HL-60 (cell line): Measurements from ENCODE around the gene SPRY2.

ENCODE experiments used
- DNase-seq, 2 experiments: peaks; one replicate each; pipeline ENCODE4 v3.0.0-alpha.2; 2010 to 2020; ENCODE audit warnings: low read depth in 1 of 2, low spot score in 1 of 2
- H3K27ac ChIP-seq: fragments of 250-450 bp; sonication (Bioruptor Pico); replicated peaks from 2 replicates; pipeline ENCODE4 v1.5.1; 2020; ENCODE audit warnings: mild to moderate bottlenecking, moderate library complexity
- H3K27me3 ChIP-seq: fragments of 250-450 bp; sonication (Bioruptor Pico); 2 replicates; pipeline ENCODE4 v1.5.1; 2021; ENCODE audit warnings: mild to moderate bottlenecking, moderate library complexity; ENCODE audit not compliant: insufficient read depth, poor library complexity, severe bottlenecking
- H3K4me3 ChIP-seq: replicated peaks from 2 replicates; pipeline ENCODE4 v1.5.1; 2011; ENCODE audit warnings: mild to moderate bottlenecking, control low read depth, low read length; ENCODE audit not compliant: insufficient read depth
- GABPA ChIP-seq: IDR thresholded peaks from 2 replicates; pipeline ENCODE4 v1.6.1; 2012; ENCODE audit warnings: low read depth
- POLR2AphosphoS5 ChIP-seq: IDR thresholded peaks from 2 replicates; pipeline ENCODE4 v1.6.1; 2012; ENCODE audit warnings: low read depth
- SPI1 ChIP-seq: IDR thresholded peaks from 2 replicates; pipeline ENCODE4 v1.6.1; 2012; ENCODE audit warnings: low read depth, mild to moderate bottlenecking, borderline replicate concordance
- TF ChIP-seq, protein P1 (sequence below): IDR thresholded peaks from one replicate; pipeline ENCODE4 v1.5.1; 2011; ENCODE audit warnings: low read length, control low read depth, inconsistent platforms; ENCODE audit not compliant: insufficient read depth
- TF ChIP-seq, protein P2 (sequence below): IDR thresholded peaks from 2 replicates; pipeline ENCODE4 v1.6.1; 2012; ENCODE audit warnings: low read depth; ENCODE audit not compliant: insufficient replicate concordance

Gene SPRY2

DNA sequence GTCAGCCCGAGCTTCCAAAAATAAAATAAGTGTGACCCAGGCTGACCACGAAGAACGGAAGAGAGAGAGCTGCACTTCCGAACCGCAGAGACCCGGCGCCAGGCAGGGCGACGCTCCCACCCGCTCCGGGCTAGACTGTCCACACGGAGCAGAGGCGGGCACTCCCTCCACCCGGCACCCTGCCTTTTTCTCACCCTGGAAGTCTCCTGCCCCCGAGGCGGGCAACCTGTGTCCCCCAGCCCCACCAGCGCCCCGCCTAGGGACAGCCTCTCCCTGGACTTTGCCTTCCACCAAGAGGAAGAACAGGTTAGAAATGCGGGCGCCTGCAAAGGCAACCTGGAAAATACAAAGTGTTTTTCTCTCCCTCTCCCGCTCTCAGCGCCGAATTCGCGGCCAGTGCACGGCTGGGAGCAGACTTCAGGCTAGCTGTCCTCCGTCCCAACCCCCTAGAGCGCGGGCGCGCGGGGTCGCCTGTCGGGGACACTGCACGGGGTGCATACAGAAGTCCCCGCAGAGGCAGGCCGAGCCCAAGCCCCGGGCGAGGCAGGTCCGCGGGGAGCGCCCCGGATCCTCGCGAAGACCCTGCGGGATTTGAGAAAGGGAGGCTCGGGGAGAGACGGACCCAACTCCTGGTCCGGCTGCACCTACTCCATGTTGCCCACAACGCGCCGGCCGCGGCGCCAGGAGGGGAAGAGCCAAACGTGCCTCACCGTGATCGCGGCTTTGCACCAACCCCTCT, 845 bp downstream of the SPRY2 start:
- peak overlapping the region; percentile 88 for H3K4me3 ChIP-seq
- peak in 1 of 2 experiments; percentile 55 for DNase-seq

DNA sequence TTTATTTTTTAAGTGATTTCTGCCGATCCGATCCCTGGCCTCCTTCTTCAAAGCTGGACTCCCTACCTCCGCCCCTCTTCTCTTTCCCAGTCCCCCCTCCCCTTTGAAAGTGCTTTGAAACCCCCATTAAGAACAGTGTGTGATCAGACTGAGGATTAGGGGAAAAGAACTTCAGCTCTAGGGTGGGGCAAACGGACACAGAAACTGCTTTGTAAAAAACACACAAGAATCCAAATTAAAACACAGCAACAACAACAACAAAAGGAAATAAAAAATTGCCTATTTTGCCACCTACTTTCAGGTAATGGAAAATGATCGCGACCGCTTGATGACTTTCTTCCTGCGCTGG, 1.4 kb downstream of the SPRY2 start:
- peak overlapping the region; percentile 88 for H3K4me3 ChIP-seq
- no peak for DNase-seq
- no peaks in the 10 kb centered on the region for H3K27me3 ChIP-seq
- peak overlapping the region; percentile 96 for H3K27ac ChIP-seq
- TF ChIP-seq POLR2AphosphoS5 (no peak), SPI1 (no peak), GABPA (no peak)
- TF ChIP-seq, protein P1, sequence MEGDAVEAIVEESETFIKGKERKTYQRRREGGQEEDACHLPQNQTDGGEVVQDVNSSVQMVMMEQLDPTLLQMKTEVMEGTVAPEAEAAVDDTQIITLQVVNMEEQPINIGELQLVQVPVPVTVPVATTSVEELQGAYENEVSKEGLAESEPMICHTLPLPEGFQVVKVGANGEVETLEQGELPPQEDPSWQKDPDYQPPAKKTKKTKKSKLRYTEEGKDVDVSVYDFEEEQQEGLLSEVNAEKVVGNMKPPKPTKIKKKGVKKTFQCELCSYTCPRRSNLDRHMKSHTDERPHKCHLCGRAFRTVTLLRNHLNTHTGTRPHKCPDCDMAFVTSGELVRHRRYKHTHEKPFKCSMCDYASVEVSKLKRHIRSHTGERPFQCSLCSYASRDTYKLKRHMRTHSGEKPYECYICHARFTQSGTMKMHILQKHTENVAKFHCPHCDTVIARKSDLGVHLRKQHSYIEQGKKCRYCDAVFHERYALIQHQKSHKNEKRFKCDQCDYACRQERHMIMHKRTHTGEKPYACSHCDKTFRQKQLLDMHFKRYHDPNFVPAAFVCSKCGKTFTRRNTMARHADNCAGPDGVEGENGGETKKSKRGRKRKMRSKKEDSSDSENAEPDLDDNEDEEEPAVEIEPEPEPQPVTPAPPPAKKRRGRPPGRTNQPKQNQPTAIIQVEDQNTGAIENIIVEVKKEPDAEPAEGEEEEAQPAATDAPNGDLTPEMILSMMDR = no peak
- TF ChIP-seq, protein P2, sequence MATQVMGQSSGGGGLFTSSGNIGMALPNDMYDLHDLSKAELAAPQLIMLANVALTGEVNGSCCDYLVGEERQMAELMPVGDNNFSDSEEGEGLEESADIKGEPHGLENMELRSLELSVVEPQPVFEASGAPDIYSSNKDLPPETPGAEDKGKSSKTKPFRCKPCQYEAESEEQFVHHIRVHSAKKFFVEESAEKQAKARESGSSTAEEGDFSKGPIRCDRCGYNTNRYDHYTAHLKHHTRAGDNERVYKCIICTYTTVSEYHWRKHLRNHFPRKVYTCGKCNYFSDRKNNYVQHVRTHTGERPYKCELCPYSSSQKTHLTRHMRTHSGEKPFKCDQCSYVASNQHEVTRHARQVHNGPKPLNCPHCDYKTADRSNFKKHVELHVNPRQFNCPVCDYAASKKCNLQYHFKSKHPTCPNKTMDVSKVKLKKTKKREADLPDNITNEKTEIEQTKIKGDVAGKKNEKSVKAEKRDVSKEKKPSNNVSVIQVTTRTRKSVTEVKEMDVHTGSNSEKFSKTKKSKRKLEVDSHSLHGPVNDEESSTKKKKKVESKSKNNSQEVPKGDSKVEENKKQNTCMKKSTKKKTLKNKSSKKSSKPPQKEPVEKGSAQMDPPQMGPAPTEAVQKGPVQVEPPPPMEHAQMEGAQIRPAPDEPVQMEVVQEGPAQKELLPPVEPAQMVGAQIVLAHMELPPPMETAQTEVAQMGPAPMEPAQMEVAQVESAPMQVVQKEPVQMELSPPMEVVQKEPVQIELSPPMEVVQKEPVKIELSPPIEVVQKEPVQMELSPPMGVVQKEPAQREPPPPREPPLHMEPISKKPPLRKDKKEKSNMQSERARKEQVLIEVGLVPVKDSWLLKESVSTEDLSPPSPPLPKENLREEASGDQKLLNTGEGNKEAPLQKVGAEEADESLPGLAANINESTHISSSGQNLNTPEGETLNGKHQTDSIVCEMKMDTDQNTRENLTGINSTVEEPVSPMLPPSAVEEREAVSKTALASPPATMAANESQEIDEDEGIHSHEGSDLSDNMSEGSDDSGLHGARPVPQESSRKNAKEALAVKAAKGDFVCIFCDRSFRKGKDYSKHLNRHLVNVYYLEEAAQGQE = no peak

More for the DNA sequence above, 845 bp downstream of the SPRY2 start:
- peak overlapping the region; percentile 96 for H3K27ac ChIP-seq
- TF ChIP-seq, protein P2 = peak; percentile 4
- no peak for TF ChIP-seq SPI1
- TF ChIP-seq, protein P1 = no peak
- no peak for TF ChIP-seq GABPA
- TF ChIP-seq POLR2AphosphoS5 = peak; percentile 68; the same call in 1 of the 2 replicates
- no peaks in the 10 kb centered on the region for H3K27me3 ChIP-seq

DNA sequence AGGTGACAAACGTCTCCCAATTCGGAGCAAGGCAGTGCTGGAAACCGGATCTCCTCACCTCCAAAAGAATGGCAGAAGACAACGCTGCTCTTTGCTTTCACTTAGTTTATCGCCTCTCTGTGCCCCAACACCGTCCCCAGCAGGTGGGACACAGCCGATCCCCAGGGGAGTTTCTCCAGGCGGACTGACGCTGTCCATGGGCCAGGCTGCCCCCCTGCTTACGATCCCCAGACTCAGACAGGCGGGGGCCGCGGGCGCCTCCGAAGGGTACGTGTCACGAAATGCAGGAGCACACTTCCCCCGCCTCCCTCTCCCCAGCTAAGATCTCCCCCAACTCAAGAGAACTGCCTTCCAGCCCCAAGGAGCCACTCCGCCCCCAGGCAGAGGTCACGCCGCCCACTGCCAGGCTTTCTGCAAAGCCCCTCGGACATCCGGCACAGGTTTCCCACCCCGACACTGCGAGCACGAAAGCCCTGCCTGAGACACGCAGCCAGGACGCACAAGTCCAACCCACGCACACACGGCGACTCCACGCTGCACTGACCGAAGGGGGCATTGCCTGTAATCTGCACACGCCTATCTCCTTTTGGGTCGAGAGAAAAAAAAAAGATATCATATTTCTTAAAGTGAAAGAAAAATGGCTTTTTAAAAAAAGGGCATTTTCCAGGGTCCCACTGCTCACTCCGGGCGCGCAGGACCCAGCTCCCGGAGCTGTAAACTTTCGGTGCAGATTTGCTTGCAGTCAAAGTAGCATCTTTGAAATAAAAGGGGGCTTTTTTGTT, 2.0 kb downstream of the SPRY2 start:
- Histone ChIP-seq H3K27ac (peak overlapping the region; percentile 96), H3K4me3 (peak overlapping the region; percentile 88), H3K27me3 (no peaks in the 10 kb centered on the region)
- peak in 1 of 2 experiments; percentile 77 for DNase-seq
- TF ChIP-seq, protein P1 = no peak
- peak; percentile 51; the same call in 1 of the 2 replicates for TF ChIP-seq POLR2AphosphoS5
- TF ChIP-seq SPI1 = peak; percentile 36; the same call in 1 of the 2 replicates
